Forelimb muscle (tissue), 1 donor: Measurements from ENCODE around the gene CNIH3. TPM values are rescaled to one million over a fixed set of nuclear protein-coding genes. Genes with fewer than 3 reads are reported as not detected.

ENCODE experiments used
- DNase-seq: peaks from one replicate; pipeline ENCODE4 v3.0.0-alpha.2; 2013; ENCODE audit warnings: low read depth
- polyA plus RNA-seq: library from polyadenylated mRNA; unstranded; fragments of 120-200 nt; gene quantifications from one replicate; pipeline ENCODE4 v1.2.1, GENCODE V29; 2013; ENCODE audit not compliant: insufficient read length

CNIH3 gene
- polyA plus RNA-seq, 1 donor = 2.2 TPM

DNA sequence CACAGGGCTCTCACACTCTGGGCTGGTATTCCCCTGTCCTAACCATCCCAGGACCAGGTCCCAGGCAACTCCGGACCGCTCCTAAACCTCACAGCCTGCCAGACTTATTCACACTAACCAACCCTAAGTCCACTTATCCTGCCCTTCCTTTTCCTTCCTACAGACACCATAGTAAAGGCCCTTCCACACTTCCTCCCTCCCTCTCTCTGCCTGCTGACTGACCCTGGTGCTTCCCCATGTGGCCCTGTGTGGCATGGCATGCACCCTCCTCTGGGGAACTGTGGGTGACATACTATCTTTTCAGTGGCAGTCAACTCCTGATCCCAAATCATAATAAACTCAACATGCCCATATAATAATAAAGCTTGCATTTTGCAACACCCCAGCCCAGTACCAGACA, 158.3 kb downstream of the CNIH3 start:
- DNase-seq = no peak

DNA sequence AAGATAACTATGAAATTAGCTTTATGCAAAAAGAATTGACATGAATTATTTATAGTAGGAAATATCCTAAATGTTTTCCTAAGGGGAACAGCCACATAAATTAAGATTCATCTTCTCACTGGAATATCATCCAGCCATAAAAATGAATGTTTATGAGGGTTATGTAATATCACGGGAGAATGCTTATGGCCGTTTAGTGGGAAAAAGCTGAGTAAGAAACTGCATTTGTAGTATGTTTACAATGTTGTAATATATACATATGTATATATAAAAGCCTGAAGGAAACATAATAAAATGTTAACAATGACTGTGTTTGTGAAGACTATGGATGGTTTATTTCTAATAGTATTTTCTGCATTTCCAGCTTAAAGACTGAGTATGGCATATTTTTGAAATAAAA, 161.1 kb downstream of the CNIH3 start:
- no peak for DNase-seq

DNA sequence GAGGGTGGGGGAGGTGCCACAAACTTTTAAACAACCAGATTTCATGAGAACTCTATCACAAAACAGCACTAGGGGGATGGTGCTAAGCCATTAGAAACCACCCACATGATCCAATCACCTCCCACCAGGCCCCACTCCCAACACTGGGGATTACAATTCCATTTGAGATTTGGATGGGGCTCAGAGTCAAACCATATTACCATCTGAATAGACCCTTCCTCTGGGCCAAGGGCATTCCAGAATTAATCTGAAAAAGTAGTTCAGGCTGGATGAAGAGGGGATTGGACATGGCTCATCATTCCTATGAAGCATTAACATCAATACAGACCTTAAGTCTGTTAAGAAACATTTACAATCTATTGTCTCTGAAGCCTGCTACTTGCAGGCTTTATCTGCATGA, 163.4 kb downstream of the CNIH3 start:
- DNase-seq = no peak

DNA sequence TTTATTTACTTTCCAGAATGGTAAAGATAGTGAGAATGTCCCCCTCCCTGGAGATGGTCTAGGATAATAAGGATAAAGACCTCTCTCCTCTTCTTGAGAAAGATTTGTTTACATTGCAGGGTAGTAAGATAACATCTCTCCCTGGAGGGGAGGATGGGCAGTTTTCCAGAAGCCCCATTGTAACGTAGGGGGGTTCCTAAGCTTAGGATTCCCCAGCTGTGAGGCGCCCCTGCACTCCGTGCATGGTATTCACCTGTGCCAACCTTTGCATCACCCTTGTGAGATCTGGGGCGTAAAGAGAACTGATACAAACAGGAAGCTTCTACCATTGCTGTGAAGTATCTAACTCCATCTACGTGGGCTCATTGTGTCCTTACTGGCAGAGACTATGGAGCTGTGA, 164.6 kb downstream of the CNIH3 start:
- DNase-seq = no peak

- no peak for DNase-seq
Observed at GRCh38 chr1:224781800-224782199, 165.7 kb downstream of the CNIH3 start.

DNA sequence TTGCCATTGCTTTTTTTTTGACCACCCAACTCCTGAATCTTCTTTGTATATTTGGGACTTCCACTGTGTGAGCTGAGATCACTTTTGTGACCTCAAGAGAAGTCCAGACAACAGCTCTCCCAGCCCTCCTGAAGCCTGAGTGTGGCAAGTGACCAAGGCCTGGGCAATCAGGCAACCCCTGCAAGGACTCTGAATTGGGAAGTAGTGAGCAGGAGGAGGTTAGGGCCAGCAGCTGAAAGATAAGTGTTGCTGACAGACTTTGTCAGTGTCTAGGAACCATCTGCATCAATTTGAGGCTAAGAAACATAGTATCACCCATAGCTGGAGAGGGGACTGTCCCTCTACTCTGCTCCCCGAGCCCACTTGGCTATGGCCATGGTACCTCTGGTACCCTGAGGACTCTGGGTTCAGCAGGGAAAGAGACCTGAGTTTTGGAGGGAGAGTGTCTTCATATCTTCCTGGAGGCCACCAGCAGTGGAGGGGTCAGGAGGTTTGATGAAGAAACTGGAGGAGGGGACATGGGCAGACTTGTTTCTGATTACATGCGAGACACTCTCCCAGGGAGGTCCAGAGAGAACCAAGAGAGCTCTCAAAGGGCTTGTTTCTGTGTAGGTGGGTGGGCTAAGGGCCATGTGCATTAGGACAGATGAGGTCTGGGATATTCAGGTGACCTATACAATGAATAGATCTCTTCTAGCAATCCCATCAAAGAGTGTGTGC, 166.3 kb downstream of the CNIH3 start:
- no peak for DNase-seq

DNA sequence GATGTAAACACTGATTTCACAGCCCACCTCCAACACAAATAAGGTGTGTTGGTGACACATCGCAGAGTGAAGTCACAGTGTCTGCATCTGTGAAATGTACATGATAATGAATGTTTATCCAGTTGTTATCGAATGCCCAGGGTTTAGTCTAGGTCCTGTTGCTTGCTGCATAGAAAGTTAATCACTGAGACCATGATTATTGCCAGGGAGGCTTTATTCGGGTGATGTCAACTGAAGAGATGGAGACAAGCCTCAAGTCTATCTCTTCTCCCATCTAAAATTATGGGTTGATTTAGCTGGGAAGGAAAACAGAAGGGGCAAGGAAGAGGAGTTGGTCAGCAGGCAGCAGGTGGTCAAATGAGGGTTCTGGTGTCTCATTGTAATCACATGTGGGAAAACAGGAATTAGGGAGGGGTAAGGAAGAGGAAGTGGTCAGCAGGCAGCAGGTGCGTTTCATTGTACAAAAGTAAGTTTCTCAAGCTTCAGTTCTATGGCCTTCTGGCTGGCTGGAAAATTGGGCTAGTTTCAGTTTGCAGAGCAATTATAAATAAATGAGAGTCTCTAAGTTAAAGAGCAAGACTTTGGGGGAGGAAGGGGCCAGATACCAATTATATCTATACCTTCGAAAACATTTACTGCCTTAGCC, 167.0 kb downstream of the CNIH3 start:
- no peak for DNase-seq

DNA sequence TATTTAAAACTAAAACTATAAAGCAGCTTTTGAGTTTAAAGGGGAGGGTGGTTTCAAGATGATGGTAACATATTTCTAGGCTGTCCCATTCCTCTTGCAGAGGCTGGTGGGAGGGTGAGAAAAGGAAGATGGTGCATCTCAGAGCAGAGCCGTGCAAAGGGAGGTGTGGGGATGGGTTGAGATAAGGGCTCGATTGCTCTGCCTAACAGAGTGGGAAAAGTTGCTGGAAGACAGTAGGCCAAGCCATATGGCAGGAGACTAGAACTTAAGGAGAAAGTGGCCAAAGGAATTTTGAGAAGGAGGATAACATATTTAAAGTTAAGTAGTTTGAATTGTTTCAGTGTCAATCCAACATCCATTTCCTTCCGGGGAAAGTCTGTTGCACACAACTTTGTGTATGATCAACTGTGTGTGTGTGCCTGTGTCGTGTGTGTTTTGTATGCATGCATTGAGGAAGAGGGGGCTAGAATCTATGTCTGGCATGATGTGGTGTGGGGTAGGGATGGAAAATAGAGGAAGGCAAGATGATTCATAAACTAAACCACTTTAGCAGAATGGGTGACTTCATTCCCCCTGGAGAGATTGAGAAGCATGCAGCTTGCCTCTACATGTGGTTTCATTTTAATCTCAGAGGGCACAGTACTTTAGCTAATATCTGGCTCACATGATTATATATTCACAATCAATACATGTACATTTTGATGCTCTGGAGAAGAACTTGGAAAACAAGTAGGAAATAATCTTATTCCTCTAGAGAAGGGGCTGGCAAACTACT, 168.3 kb downstream of the CNIH3 start:
- DNase-seq = no peak

GRCh38 chr1:224785040-224785328, 168.9 kb downstream of the CNIH3 start:
- DNase-seq = no peak

GRCh38 chr1:224785622-224786021, 169.5 kb downstream of the CNIH3 start:
- DNase-seq = no peak

DNA sequence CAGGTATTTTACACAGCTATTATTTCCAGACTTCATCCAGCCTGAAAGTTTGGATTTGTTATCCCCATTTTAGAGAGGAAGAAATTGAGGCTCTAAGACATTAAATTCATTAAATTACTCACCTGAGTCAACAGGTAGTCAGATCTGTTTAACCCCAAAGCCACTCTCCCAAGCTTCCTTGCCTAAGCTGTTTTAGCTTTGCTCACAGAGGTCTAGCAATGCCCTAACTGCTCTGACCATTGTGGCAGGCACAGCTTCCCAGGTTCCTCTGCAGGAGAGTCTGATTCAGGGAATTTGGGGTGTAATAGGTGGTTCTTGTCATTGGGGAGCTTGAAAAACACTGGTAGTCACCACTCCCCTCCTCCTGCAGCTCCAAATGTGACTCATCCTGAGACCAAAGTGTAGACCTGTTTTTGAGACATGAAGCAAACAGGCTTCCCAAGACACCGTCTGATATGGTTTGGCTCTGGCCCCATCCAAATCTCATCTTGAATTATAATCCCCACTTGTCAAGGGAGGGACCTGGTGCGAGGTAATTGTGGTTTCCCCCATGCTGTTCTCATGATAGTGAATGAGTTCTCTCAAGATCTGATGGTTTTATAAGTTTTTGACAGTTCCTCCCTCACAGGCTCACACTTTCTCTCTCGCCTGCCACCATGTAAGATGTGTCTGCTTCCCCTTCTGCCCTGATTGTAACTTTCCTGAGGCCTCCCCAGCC, 170.6 kb downstream of the CNIH3 start:
- no peak for DNase-seq

- no peak for DNase-seq
Observed at GRCh38 chr1:224789311-224789710, 173.2 kb downstream of the CNIH3 start.

Other genes with a start within 250 kb of the CNIH3 start
- gene WDR26, start 181.5 kb upstream of the CNIH3 start, polyA plus RNA-seq = 65.0 TPM